ENCODE data around the gene GNG7.
"Not testable (repeated sequence)": the region's sequence is repeated elsewhere in the genome, so short reads cannot be mapped to it uniquely, and the experiment has no call there.

GNG7 gene

GRCh38 chr19:2639999-2640398 is 62.5 kb downstream of the GNG7 start:
- no peak for DNase-seq

- DNase-seq: no peak
Measured at GRCh38 chr19:2638417-2638940, 64.0 kb downstream of the GNG7 start.

GRCh38 chr19:2636897-2637683 is 65.4 kb downstream of the GNG7 start:
- DNase-seq: peak; percentile 68

- no peak for DNase-seq
Measured at GRCh38 chr19:2636141-2636896, 66.2 kb downstream of the GNG7 start.

GRCh38 chr19:2634960-2635359 is 67.5 kb downstream of the GNG7 start:
- DNase-seq: no peak

GRCh38 chr19:2634228-2634951 is 68.1 kb downstream of the GNG7 start:
- peak; percentile 44 for DNase-seq

- DNase-seq: no peak
Measured at GRCh38 chr19:2633693-2634075, 68.8 kb downstream of the GNG7 start.

GRCh38 chr19:2631213-2631821 is 71.2 kb downstream of the GNG7 start:
- DNase-seq: peak; percentile 66

- DNase-seq: no peak
Measured at GRCh38 chr19:2630352-2631001, 72.0 kb downstream of the GNG7 start.

GRCh38 chr19:2629491-2630351 is 72.8 kb downstream of the GNG7 start:
- DNase-seq: peak; percentile 80

- no peak for DNase-seq
Measured at GRCh38 chr19:2628597-2628996, 73.9 kb downstream of the GNG7 start.

GRCh38 chr19:2627855-2628254 is 74.6 kb downstream of the GNG7 start:
- no peak for DNase-seq

- peak; percentile 31 for DNase-seq
Measured at GRCh38 chr19:2627319-2627829, 75.1 kb downstream of the GNG7 start.

GRCh38 chr19:2625434-2625833 is 77.1 kb downstream of the GNG7 start:
- DNase-seq: peak; percentile 46

GRCh38 chr19:2624537-2625091 is 77.9 kb downstream of the GNG7 start:
- no peak for DNase-seq

GRCh38 chr19:2623798-2624197 is 78.7 kb downstream of the GNG7 start:
- no peak for DNase-seq

GRCh38 chr19:2622371-2622961 is 80.0 kb downstream of the GNG7 start:
- not testable (repeated sequence) for DNase-seq

GRCh38 chr19:2619076-2619475 is 83.4 kb downstream of the GNG7 start:
- no peak for DNase-seq

- DNase-seq: peak; percentile 86
Measured at GRCh38 chr19:2618611-2619010, 83.9 kb downstream of the GNG7 start.

All from hematopoietic multipotent progenitor cell treated with erythropoietin and hydrocortisone succinate and interleukin-3 and kit ligand, for 6 days (in vitro differentiated cells).